H1 (cell line): ENCODE data around the gene RNASE12. TPM values are rescaled to one million over a fixed set of nuclear protein-coding genes. Genes with fewer than 3 reads are reported as not detected.

Experiments used
- CTCF ChIA-PET: fragments of 300-600 bp; sonication (Branson Sonifier 250); formaldehyde crosslinking; loops from one replicate; lab custom pipeline; 2021; ENCODE audit not compliant: partially characterized antibody; lab: Charles Lee
- POLR2A ChIA-PET: fragments of 300-600 bp; sonication (Branson Sonifier 250); formaldehyde crosslinking; loops from one replicate; lab custom pipeline; 2021; ENCODE audit warnings: inconsistent platforms; ENCODE audit not compliant: partially characterized antibody; lab: Charles Lee
- DNase-seq, 2 experiments: peaks; one replicate each; pipeline versions ENCODE4 v3.0.0 to v3.0.0-alpha.2; 2010 to 2022; ENCODE audit warnings: low spot score in 2 of 2, low read depth in 1 of 2, mixed read lengths in 1 of 2
- FAIRE-seq: peaks from 2 replicates; lab custom pipeline; 2011; peaks lifted over from hg19 to GRCh38; lab: Jason Lieb, UNC
- H2AFZ ChIP-seq: 2 replicates; pipeline ENCODE4 v1.8.1; 2012; ENCODE audit warnings: low read length, inconsistent platforms
- H2AK5ac ChIP-seq: 2 replicates; pipeline ENCODE4 v1.6.1; 2013; ENCODE audit warnings: low read depth, low read length
- H2BK120ac ChIP-seq: replicated peaks from 2 replicates; pipeline ENCODE3; 2013; ENCODE audit warnings: low read depth, low read length, inconsistent platforms
- H2BK12ac ChIP-seq: 2 replicates; pipeline ENCODE4 v1.6.1; 2013; ENCODE audit warnings: low read depth, low read length
- H2BK15ac ChIP-seq: 2 replicates; pipeline ENCODE4 v1.6.1; 2013; ENCODE audit warnings: low read length
- H2BK20ac ChIP-seq: 2 replicates; pipeline ENCODE4 v1.6.1; 2013; ENCODE audit warnings: low read length
- H2BK5ac ChIP-seq: 2 replicates; pipeline ENCODE4 v1.6.1; 2013; ENCODE audit warnings: low read depth, low read length
- H3K14ac ChIP-seq: 2 replicates; pipeline ENCODE4 v1.6.1; 2013; ENCODE audit warnings: inconsistent platforms; ENCODE audit not compliant: insufficient read length
- H3K18ac ChIP-seq: 2 replicates; pipeline ENCODE4 v1.6.1; 2013; ENCODE audit warnings: low read length; ENCODE audit errors: extremely low read depth
- H3K23ac ChIP-seq: 2 replicates; pipeline ENCODE4 v1.6.1; 2013; ENCODE audit warnings: inconsistent platforms; ENCODE audit not compliant: insufficient read length
- H3K23me2 ChIP-seq: 2 replicates; pipeline ENCODE4 v1.6.1; 2013; ENCODE audit warnings: low read depth, low read length
- H3K27ac ChIP-seq: 2 replicates; pipeline ENCODE4 v1.6.1; 2011; ENCODE audit warnings: low read depth, low read length, inconsistent platforms
- H3K27me3 ChIP-seq, 4 experiments: replicated peaks in 1 of 4; 1 replicate in 1 of 4; 2 replicates in 3 of 4; pipeline versions ENCODE4 v1.6.1 to v1.8.1; 2011 to 2013; ENCODE audit warnings: low read length in 3 of 4, mild to moderate bottlenecking in 3 of 4, inconsistent platforms in 2 of 4, mixed read lengths in 2 of 4, moderate library complexity in 1 of 4; ENCODE audit not compliant: control insufficient read depth in 3 of 4, insufficient read depth in 3 of 4; ENCODE audit errors: extremely low read depth in 1 of 4
- H3K36me3 ChIP-seq, 4 experiments: 2 replicates each; pipeline versions ENCODE4 v1.6.1 to v1.8.1; 2011 to 2013; ENCODE audit warnings: mild to moderate bottlenecking in 4 of 4, low read length in 3 of 4, moderate library complexity in 2 of 4, control low read depth in 1 of 4, inconsistent platforms in 1 of 4; ENCODE audit not compliant: insufficient read depth in 4 of 4, control insufficient read depth in 2 of 4
- H3K4ac ChIP-seq: replicated peaks from 2 replicates; pipeline ENCODE3; 2013; ENCODE audit warnings: low read length, low read depth, mixed read lengths, inconsistent platforms; ENCODE audit not compliant: insufficient read length
- H3K4me1 ChIP-seq, 4 experiments: replicated peaks in 1 of 4; 1 replicate in 1 of 4; 2 replicates in 3 of 4; pipeline versions ENCODE4 v1.6.1 to v1.8.1; 2011 to 2013; ENCODE audit warnings: low read length in 3 of 4, inconsistent platforms in 2 of 4, mixed read lengths in 1 of 4; ENCODE audit not compliant: insufficient read depth in 4 of 4, control insufficient read depth in 3 of 4
- H3K4me2 ChIP-seq, 2 experiments: 2 replicates each; pipeline versions ENCODE4 v1.6.1 to v1.8.1; 2011 to 2013; ENCODE audit warnings: low read depth in 2 of 2, low read length in 2 of 2, control low read depth in 1 of 2, inconsistent platforms in 1 of 2, mild to moderate bottlenecking in 1 of 2; ENCODE audit not compliant: insufficient read depth in 1 of 2
- H3K4me3 ChIP-seq, 4 experiments: fragments of 200-600, 300-600 bp in 1 of 4; sonication (generic), shearing (Covaris generic), sonication (Bioruptor Twin) in 1 of 4; 2 replicates each; pipeline versions ENCODE4 v1.5.1 to v1.8.1; 2011 to 2016; ENCODE audit warnings: low read length in 4 of 4, low read depth in 3 of 4, control low read depth in 2 of 4, inconsistent platforms in 2 of 4, mild to moderate bottlenecking in 2 of 4, mixed read lengths in 1 of 4, moderate library complexity in 1 of 4; ENCODE audit not compliant: insufficient read depth in 2 of 4; ENCODE audit errors: extremely low read depth in 1 of 4
- H3K56ac ChIP-seq: replicated peaks from 2 replicates; pipeline ENCODE3; 2013; ENCODE audit warnings: low read depth, mild to moderate bottlenecking, mixed read lengths, low read length, inconsistent platforms; ENCODE audit not compliant: insufficient read length
- H3K79me1 ChIP-seq: 2 replicates; pipeline ENCODE4 v1.6.1; 2013; ENCODE audit warnings: low read depth, low read length, control low read depth
- H3K79me2 ChIP-seq, 2 experiments: 2 replicates each; pipeline versions ENCODE4 v1.6.1 to v1.8.1; 2012 to 2013; ENCODE audit warnings: low read length in 2 of 2, mild to moderate bottlenecking in 2 of 2, inconsistent platforms in 1 of 2; ENCODE audit not compliant: insufficient read depth in 2 of 2, control insufficient read depth in 1 of 2
- H3K9ac ChIP-seq, 4 experiments: replicated peaks in 1 of 4; 1 replicate in 1 of 4; 2 replicates in 3 of 4; pipeline versions ENCODE4 v1.6.1 to v1.8.1; 2011 to 2013; ENCODE audit warnings: low read depth in 3 of 4, low read length in 3 of 4, control low read depth in 2 of 4, mild to moderate bottlenecking in 2 of 4, moderate library complexity in 2 of 4, inconsistent platforms in 1 of 4; ENCODE audit errors: extremely low read depth in 1 of 4
- H3K9me3 ChIP-seq, 2 experiments: 2 replicates each; pipeline versions ENCODE4 v1.6.1 to v1.8.1; 2012 to 2013; ENCODE audit warnings: mild to moderate bottlenecking in 2 of 2, moderate library complexity in 2 of 2, control low read depth in 1 of 2, inconsistent platforms in 1 of 2, low read depth in 1 of 2, low read length in 1 of 2, mixed read lengths in 1 of 2; ENCODE audit not compliant: insufficient read depth in 2 of 2
- H4K20me1 ChIP-seq, 2 experiments: replicated peaks in 1 of 2; 2 replicates each; pipeline versions ENCODE3 to v1.8.1; 2011 to 2013; ENCODE audit warnings: inconsistent platforms in 2 of 2, low read length in 2 of 2, mild to moderate bottlenecking in 1 of 2; ENCODE audit not compliant: insufficient read depth in 2 of 2, control insufficient read depth in 1 of 2
- H4K5ac ChIP-seq: 2 replicates; pipeline ENCODE4 v1.6.1; 2013; ENCODE audit warnings: low read length, low read depth, mixed read lengths, inconsistent platforms; ENCODE audit not compliant: insufficient read length
- H4K8ac ChIP-seq: 2 replicates; pipeline ENCODE4 v1.8.0; 2013; ENCODE audit warnings: mild to moderate bottlenecking, moderate library complexity, low read length, inconsistent platforms; ENCODE audit not compliant: insufficient read depth; ENCODE audit errors: extremely low read depth
- H4K91ac ChIP-seq: replicated peaks from 2 replicates; pipeline ENCODE3; 2013; ENCODE audit warnings: low read length, mixed read lengths, inconsistent platforms; ENCODE audit not compliant: insufficient read length
- ASH2L ChIP-seq: fragments of 200-600, 300-600 bp; sonication (generic); IDR thresholded peaks from one replicate; pipeline ENCODE4 v1.7.1; 2017; ENCODE audit warnings: low read length
- CEBPB ChIP-seq: IDR thresholded peaks from 2 replicates; pipeline ENCODE4 v1.6.1; 2012; ENCODE audit warnings: low read depth, low read length
- EZH2 ChIP-seq: fragments of 200-600 bp; sonication (generic); IDR thresholded peaks from 2 replicates; pipeline ENCODE4 v1.7.1; 2012; ENCODE audit warnings: low read depth, mild to moderate bottlenecking, moderate library complexity, low read length, inconsistent platforms; ENCODE audit not compliant: severe bottlenecking
- HDAC2 ChIP-seq, 2 experiments: fragments of 300-600 bp in 1 of 2; sonication (generic) in 1 of 2; IDR thresholded peaks; 2 replicates each; pipeline ENCODE4 v1.6.1; 2011 to 2012; ENCODE audit warnings: low read depth in 2 of 2, low read length in 2 of 2, mild to moderate bottlenecking in 2 of 2, moderate library complexity in 2 of 2, borderline replicate concordance in 1 of 2, inconsistent platforms in 1 of 2
- NRF1 ChIP-seq: IDR thresholded peaks from 2 replicates; pipeline ENCODE4 v1.6.1; 2011; ENCODE audit warnings: mild to moderate bottlenecking, low read depth, low read length, improper control_type of control experiment
- POU5F1 ChIP-seq: IDR thresholded peaks from 2 replicates; pipeline ENCODE4 v1.6.1; 2011; ENCODE audit warnings: low read depth, mild to moderate bottlenecking, low read length, moderate library complexity
- RBBP5 ChIP-seq: IDR thresholded peaks from 2 replicates; pipeline ENCODE4 v1.7.1; 2012; ENCODE audit warnings: low read depth, mild to moderate bottlenecking, inconsistent platforms, low read length, moderate library complexity, borderline replicate concordance
- SIN3A ChIP-seq, 2 experiments: IDR thresholded peaks in 1 of 2; conservative IDR thresholded peaks in 1 of 2; 2 replicates each; pipeline ENCODE4 v1.6.1; 2011 to 2012; ENCODE audit warnings: low read length in 2 of 2, improper control_type of control experiment in 1 of 2, low read depth in 1 of 2, mild to moderate bottlenecking in 1 of 2
- SIX5 ChIP-seq: IDR thresholded peaks from 2 replicates; pipeline ENCODE4 v1.6.1; 2011; ENCODE audit warnings: mild to moderate bottlenecking, low read depth, low read length
- SP2 ChIP-seq: IDR thresholded peaks from 2 replicates; pipeline ENCODE4 v1.6.1; 2012; ENCODE audit warnings: mild to moderate bottlenecking, low read length, inconsistent platforms
- SP4 ChIP-seq: IDR thresholded peaks from 2 replicates; pipeline ENCODE4 v1.6.1; 2012; ENCODE audit warnings: low read length, inconsistent platforms
- TCF12 ChIP-seq: IDR thresholded peaks from 2 replicates; pipeline ENCODE4 v1.6.1; 2011; ENCODE audit warnings: low read depth, mild to moderate bottlenecking, low read length
- WGBS, 2 experiments: shearing (Covaris generic) in 1 of 2; methylation state at CpG; one replicate each; pipeline versions ENCODE4 v1.1.6 to v1.1.7; 2013 to 2015; ENCODE audit warnings: low lambda C conversion rate in 2 of 2, mixed read lengths in 2 of 2, inconsistent platforms in 1 of 2, low coverage in 1 of 2, missing lambda C conversion rate in 1 of 2; ENCODE audit not compliant: insufficient replicate concordance in 2 of 2, insufficient coverage in 1 of 2, insufficient read length in 1 of 2; ENCODE audit errors: extremely low coverage in 1 of 2, missing lambda C conversion rate in 1 of 2; 5-methylcytosine and 5-hydroxymethylcytosine counted together
- polyA plus RNA-seq, 7 experiments: library from polyadenylated mRNA; depleted of rRNA in 3 of 7; stranded (reverse) in 5 of 7; unstranded in 2 of 7; fragments of >200 nt in 5 of 7; fragments of 200-250 nt in 2 of 7; gene quantifications; 1 replicate in 5 of 7; 2 replicates in 1 of 7; 4 replicates in 1 of 7; pipeline versions ENCODE4 v1.2.1 to v1.2.3, GENCODE V29; 2011 to 2013; ENCODE audit warnings: missing spikeins in 2 of 7, mixed read lengths in 2 of 7
- total RNA-seq: library from RNA; stranded (reverse); fragmentation: NEBNext Ultra II Directional; extraction: Animal tissue kit (Norgen Biotek cat#: 25700); gene quantifications from 2 replicates; pipeline ENCODE4 v1.2.1, GENCODE V29; 2021

RNASE12 gene
- total and polyA plus RNA-seq, 2 of the 8 experiments (the other 6 are each of a cell fraction or from before 2014, with no cell fraction given): not detected

- Histone ChIP-seq H3K79me1 (no peaks in the 10 kb centered on the region), H3K36me3 (no peaks in the 10 kb centered on the region), H2BK15ac (no peak overlapping the region), H2AK5ac (no peak overlapping the region), H2BK120ac (no peak overlapping the region), H3K4me1 (peaks cover 0 to 2% (median 0%) of the 10 kb centered on the region in 4 experiments; a peak in 2 of 7 replicates), H3K23ac (no peak overlapping the region), H4K5ac (no peak overlapping the region), H3K18ac (no peak overlapping the region), H3K14ac (no peak overlapping the region), H3K23me2 (peaks cover 4% of the 10 kb centered on the region), H3K56ac (peak overlapping the region; percentile 9), H2BK20ac (no peak overlapping the region), H4K8ac (no peak overlapping the region), H3K4ac (no peak overlapping the region), H2BK12ac (no peak overlapping the region), H4K20me1 (no peaks in the 10 kb centered on the region), H3K9me3 (no peaks in the 10 kb centered on the region), H3K4me2 (peak overlapping the region; percentile 66 to 78), H2AFZ (peak overlapping the region; percentile 96), H4K91ac (no peak overlapping the region), H3K27me3 (no peaks in the 10 kb centered on the region), H3K9ac (peak overlapping the region; percentile 51 to 80 (median 61); a peak in 6 of 7 replicates), H3K79me2 (no peaks in the 10 kb centered on the region), H2BK5ac (0 out of 2 replicates have a peak overlapping the region, but pooled peaks have one; percentile 37), H3K27ac (peak overlapping the region; percentile 8; the same call in 1 of the 2 replicates), H3K4me3 (peak overlapping the region; percentile 61 to 98 (median 95))
- FAIRE-seq (no peak), DNase-seq (peak in 1 of 2 experiments; percentile 94)
- WGBS, 2 experiments: 12% methylated on average over 27 of the region's 27 CpGs; no CpG with 5 or more reads in 1 of the 2 experiments
- ChIA-PET CTCF (interaction anchor here (0.7 to 8.9 kb wide), 23 partner anchors 11 to 282 kb away, joined by 3 to 114 read pairs (median 4); partner anchors contain the start of genes RNASE11, RNASE9 and TEP1), POLR2A (interaction anchor here (0.6 to 7.8 kb wide), 3 partner anchors 21 to 285 kb away, joined by 3 to 49 read pairs (median 3); partner anchors contain the start of gene PNP)
- TF ChIP-seq POU5F1 (0 out of 2 replicates have a peak, but pooled peaks have one; percentile 42), RBBP5 (no peak), CEBPB (peak; percentile 71), ASH2L (no peak), SP4 (no peak), SP2 (no peak), TCF12 (no peak), HDAC2 (IDR thresholded peaks at IDR 0.05; ENCODE audit: borderline replicate concordance in 1 of 2, low read depth in 2 of 2, low read length in 2 of 2) (0 out of 4 replicates have a peak, but pooled peaks of 1 of the 2 experiments have one; percentile 59), NRF1 (peak; percentile 30; the same call in 1 of the 2 replicates), EZH2 (no peak), SIN3A (conservative IDR thresholded peaks at IDR 0.05 in 1 of 2, IDR thresholded peaks at IDR 0.05 in 1 of 2; ENCODE audit: low read depth in 1 of 2, low read length in 2 of 2) (no peak), SIX5 (no peak)
Observed at GRCh38 chr14:20610002-20610765, 19.0 kb upstream of the RNASE12 start.
